ENCODE measurements around the gene APH1B. TPM values are rescaled to one million over a fixed set of nuclear protein-coding genes. Genes with fewer than 3 reads are reported as not detected.
"Not testable (repeated sequence)": the region's sequence is repeated elsewhere in the genome, so short reads cannot be mapped to it uniquely, and the experiment has no call there.

Gene APH1B
- total RNA-seq, 4 donors from 2014 or later = 20.0 to 35.9 (median 27.2) TPM

DNA sequence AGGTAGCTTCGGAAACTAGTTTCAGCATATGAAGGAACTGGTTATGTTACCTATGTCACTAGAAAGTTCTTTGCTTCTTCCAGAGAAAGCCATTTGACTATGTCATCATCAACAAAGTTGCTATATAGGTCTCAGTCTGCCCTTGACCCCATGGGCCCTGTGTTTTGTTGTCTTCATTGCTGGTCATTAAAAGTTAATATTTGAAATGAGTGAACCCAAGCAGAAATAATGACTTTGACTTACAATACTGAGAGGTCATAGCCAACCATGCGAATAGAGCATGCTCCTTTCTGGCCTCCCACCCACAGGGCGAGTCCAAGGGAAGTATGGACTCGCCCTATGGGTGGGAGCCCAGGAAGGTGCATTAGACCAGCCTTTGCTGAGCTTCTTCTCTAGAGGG, 40.9 kb downstream of the APH1B start:
- intact Hi-C loops (cut with DNase I; ENCODE audit: low total_unique reads) = no loop called here
- H3K27ac ChIP-seq = no peak overlapping the region
- TF ChIP-seq CTCF (IDR thresholded peaks at IDR 0.05) = no peak
- TF ChIP-seq POLR2A (IDR thresholded peaks at IDR 0.05) = no peak
- H3K4me3 ChIP-seq = no peak overlapping the region
- H3K36me3 ChIP-seq = no peaks in the 10 kb centered on the region
- no peaks in the 10 kb centered on the region for H3K27me3 ChIP-seq
- H3K4me1 ChIP-seq = no peaks in the 10 kb centered on the region
- no peaks in the 10 kb centered on the region for H3K9me3 ChIP-seq
- no peak for DNase-seq

GRCh38 chr15:63319065-63319464, 41.7 kb downstream of the APH1B start:
- TF ChIP-seq POLR2A (IDR thresholded peaks at IDR 0.05) = no peak
- TF ChIP-seq CTCF (IDR thresholded peaks at IDR 0.05) = no peak

GRCh38 chr15:63320446-63320845, 43.0 kb downstream of the APH1B start:
- intact Hi-C loops (cut with DNase I; ENCODE audit: low total_unique reads); H3K4me1 ChIP-seq; H3K4me3 ChIP-seq; H3K27me3 ChIP-seq; H3K9me3 ChIP-seq; DNase-seq; H3K27ac ChIP-seq; H3K36me3 ChIP-seq: not testable (repeated sequence)

More at GRCh38 chr15:63319065-63319464, 41.7 kb downstream of the APH1B start:
- H3K4me3 ChIP-seq = no peak overlapping the region
- intact Hi-C loops (cut with DNase I; ENCODE audit: low total_unique reads) = no loop called here
- no peaks in the 10 kb centered on the region for H3K36me3 ChIP-seq
- H3K4me1 ChIP-seq = no peaks in the 10 kb centered on the region
- H3K9me3 ChIP-seq = no peaks in the 10 kb centered on the region
- DNase-seq = no peak
- no peak overlapping the region for H3K27ac ChIP-seq
- H3K27me3 ChIP-seq = no peaks in the 10 kb centered on the region

DNA sequence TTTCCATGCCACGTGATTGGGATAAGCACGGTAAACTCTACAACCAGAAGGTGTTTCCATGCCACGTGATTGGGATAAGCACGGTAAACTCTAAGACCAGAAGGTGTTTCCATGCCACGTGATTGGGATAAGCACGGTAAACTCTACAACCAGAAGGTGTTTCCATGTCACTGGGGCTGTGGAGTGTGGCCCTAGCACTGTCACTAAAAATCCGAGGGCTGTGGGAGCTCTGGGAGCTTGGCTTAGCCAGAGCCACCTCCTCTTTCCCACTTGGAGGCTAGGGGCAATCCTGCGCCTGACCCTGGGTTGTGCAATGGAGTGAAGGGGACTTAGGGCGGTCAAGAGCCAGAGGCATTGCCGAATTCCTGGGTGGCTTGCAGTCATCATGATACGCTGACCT, 43.6 kb downstream of the APH1B start:
- H3K9me3 ChIP-seq; H3K27ac ChIP-seq; H3K36me3 ChIP-seq; H3K27me3 ChIP-seq; H3K4me3 ChIP-seq; DNase-seq; H3K4me1 ChIP-seq; intact Hi-C loops (cut with DNase I; ENCODE audit: low total_unique reads): not testable (repeated sequence)

DNA sequence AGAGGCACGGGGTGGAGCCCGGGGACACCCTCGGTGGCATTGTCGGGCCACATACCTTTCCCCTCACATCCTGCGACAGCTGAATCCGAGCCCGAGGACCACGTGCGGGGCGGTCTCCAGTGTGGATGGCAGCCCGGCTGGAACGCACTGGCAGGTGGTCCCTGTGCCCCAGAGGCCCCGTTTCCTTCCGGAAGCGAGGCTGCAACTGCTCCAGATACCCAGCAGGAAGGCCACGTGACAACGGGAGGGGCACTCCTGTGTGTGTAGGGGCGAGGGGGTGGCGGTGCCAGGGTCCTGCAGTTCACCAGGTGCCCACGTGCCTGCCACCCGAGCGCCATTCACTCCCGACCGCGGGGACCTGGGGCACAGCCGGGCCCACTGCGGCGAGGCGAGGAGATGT, 44.1 kb downstream of the APH1B start:
- intact Hi-C loops (cut with DNase I; ENCODE audit: low total_unique reads) = no loop called here
- no peak for TF ChIP-seq CTCF (IDR thresholded peaks at IDR 0.05)
- no peak for TF ChIP-seq POLR2A (IDR thresholded peaks at IDR 0.05)
- Histone ChIP-seq H3K4me1 (no peaks in the 10 kb centered on the region), H3K27me3 (no peaks in the 10 kb centered on the region), H3K36me3 (no peaks in the 10 kb centered on the region), H3K9me3 (no peaks in the 10 kb centered on the region), H3K27ac (no peak overlapping the region), H3K4me3 (no peak overlapping the region)
- DNase-seq = no peak

- Histone ChIP-seq H3K36me3 (no peaks in the 10 kb centered on the region), H3K27me3 (no peaks in the 10 kb centered on the region), H3K9me3 (no peaks in the 10 kb centered on the region), H3K27ac (no peak overlapping the region), H3K4me3 (no peak overlapping the region), H3K4me1 (no peaks in the 10 kb centered on the region)
- intact Hi-C loops (cut with DNase I; ENCODE audit: low total_unique reads) = no loop called here
- TF ChIP-seq CTCF (IDR thresholded peaks at IDR 0.05) (no peak), POLR2A (IDR thresholded peaks at IDR 0.05) (no peak)
- DNase-seq = no peak
Measured at GRCh38 chr15:63322541-63322940, 45.1 kb downstream of the APH1B start.

Data from uterus (tissue), 4 donors.